ENCODE results near the gene FALEC.

- no peak for TF ChIP-seq CTCF (conservative IDR thresholded peaks at IDR 0.05; ENCODE audit: low read depth in 2 of 2)
- no peak for TF ChIP-seq EZH2phosphoT487 (IDR thresholded peaks at IDR 0.05; ENCODE audit: unreplicated experiment)
These were observed 31.1 kb upstream of the FALEC start for GRCh38 chr1:150484431-150484830.

Data from GM23338 (cell line).